SJCRH30 (cell line): Measurements from ENCODE around the gene ATF6B. TPM values are rescaled to one million over a fixed set of nuclear protein-coding genes. Genes with fewer than 3 reads are reported as not detected.
"Not testable (repeated sequence)": the region's sequence is repeated elsewhere in the genome, so short reads cannot be mapped to it uniquely, and the experiment has no call there.

ENCODE experiments used
- DNase-seq, 2 experiments: peaks; one replicate each; pipeline ENCODE4 v3.0.0-alpha.2; 2015 to 2020
- H3K27ac ChIP-seq: fragments of 250-450 bp; sonication (Bioruptor Pico); 2 replicates; pipeline ENCODE4 v1.5.1; 2020; ENCODE audit warnings: mild to moderate bottlenecking, moderate library complexity
- H3K27me3 ChIP-seq: fragments of 250-450 bp; sonication (Bioruptor Pico); 2 replicates; pipeline ENCODE4 v1.5.1; 2020; ENCODE audit warnings: mild to moderate bottlenecking, moderate library complexity
- H3K36me3 ChIP-seq: fragments of 250-450 bp; sonication (Bioruptor Pico); 2 replicates; pipeline ENCODE4 v1.5.1; 2020; ENCODE audit warnings: mild to moderate bottlenecking, moderate library complexity
- H3K4me1 ChIP-seq: fragments of 250-450 bp; sonication (Bioruptor Pico); 2 replicates; pipeline ENCODE4 v1.5.1; 2020; ENCODE audit warnings: mild to moderate bottlenecking, moderate library complexity
- H3K4me3 ChIP-seq: fragments of 250-450 bp; sonication (Bioruptor Pico); 2 replicates; pipeline ENCODE4 v1.5.1; 2020; ENCODE audit warnings: mild to moderate bottlenecking, moderate library complexity
- H3K9me3 ChIP-seq: fragments of 250-450 bp; sonication (Bioruptor Pico); replicated peaks from 2 replicates; pipeline ENCODE4 v1.5.1; 2020; ENCODE audit warnings: mild to moderate bottlenecking, moderate library complexity
- total RNA-seq: library from RNA; depleted of rRNA; stranded (reverse); fragments of >200 nt; shearing (Covaris generic); gene quantifications from 2 replicates; pipeline ENCODE4 v1.2.3, GENCODE V29; 2014

Gene ATF6B
- total RNA-seq, 1 experiment from 2014 or later: 33.0 TPM

- Histone ChIP-seq H3K9me3 (no peaks in the 10 kb centered on the region), H3K27me3 (no peaks in the 10 kb centered on the region), H3K36me3 (no peaks in the 10 kb centered on the region), H3K4me1 (peaks cover 16% of the 10 kb centered on the region), H3K4me3 (no peak overlapping the region), H3K27ac (no peak overlapping the region)
- DNase-seq: no peak
Observed at GRCh38 chr6:32111424-32112066, 16.5 kb downstream of the ATF6B start.

DNA sequence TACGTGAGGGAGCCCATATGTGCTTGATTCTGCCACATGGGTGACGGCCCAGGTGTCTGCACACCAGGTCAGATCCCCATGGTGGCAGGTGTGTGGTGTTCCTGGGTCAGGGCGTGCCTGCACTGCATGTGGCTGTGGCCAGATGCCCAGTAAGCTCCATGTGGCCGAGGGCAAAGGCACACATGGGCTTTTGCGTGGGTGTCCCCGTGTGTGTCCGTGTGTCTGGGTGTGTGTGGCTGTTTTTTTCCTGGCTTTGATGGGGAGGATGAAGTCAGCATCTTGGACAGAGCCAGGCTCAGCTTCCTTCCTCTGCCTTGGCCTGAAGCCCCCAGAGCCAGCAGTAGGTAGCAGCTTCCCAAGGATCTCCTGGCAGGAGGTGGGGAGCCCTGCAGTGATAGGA lies 17.4 kb downstream of the ATF6B start:
- Histone ChIP-seq H3K9me3 (no peaks in the 10 kb centered on the region), H3K27me3 (no peaks in the 10 kb centered on the region), H3K4me1 (peaks cover 16% of the 10 kb centered on the region), H3K4me3 (no peak overlapping the region), H3K27ac (no peak overlapping the region), H3K36me3 (no peaks in the 10 kb centered on the region)
- DNase-seq: no peak

DNA sequence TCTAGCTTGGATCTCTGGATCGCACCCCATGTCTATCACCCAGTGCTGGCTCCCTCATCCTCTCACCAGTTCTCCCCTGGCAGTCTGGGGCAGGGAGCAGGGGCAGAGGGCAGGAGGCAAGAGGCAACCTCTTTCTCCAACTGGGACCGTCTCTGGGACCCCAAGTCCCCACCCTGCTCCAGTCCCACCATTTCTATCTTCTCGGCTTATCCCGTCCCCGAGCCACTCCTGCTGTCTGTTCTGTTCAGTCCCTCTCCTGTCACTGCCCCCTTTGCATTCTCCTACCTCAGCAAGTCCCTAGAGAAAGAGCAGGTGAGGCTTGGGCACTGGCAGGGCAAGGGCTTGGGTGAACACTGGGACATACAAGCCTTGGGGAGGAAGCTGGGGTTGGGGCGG lies 18.3 kb downstream of the ATF6B start:
- Histone ChIP-seq H3K36me3 (no peaks in the 10 kb centered on the region), H3K27me3 (no peaks in the 10 kb centered on the region), H3K4me3 (no peak overlapping the region), H3K27ac (no peak overlapping the region), H3K4me1 (peaks cover 16% of the 10 kb centered on the region), H3K9me3 (no peaks in the 10 kb centered on the region)
- DNase-seq: no peak

GRCh38 chr6:32109114-32109764 lies 18.8 kb downstream of the ATF6B start, which contains the start of gene TNXB:
Gene TNXB (minus strand): TSS chr6:32109338. CDS start chr6:32098198, 11,140 bp downstream.
- H3K36me3 ChIP-seq: no peaks in the 10 kb centered on the region
- H3K27me3 ChIP-seq: no peaks in the 10 kb centered on the region
- no peaks in the 10 kb centered on the region for H3K9me3 ChIP-seq
- peaks cover 16% of the 10 kb centered on the region for H3K4me1 ChIP-seq
- no peak for DNase-seq
- no peak within 1 kb of the TSS for H3K27ac ChIP-seq
- H3K4me3 ChIP-seq: no peak within 1 kb of the TSS

DNA sequence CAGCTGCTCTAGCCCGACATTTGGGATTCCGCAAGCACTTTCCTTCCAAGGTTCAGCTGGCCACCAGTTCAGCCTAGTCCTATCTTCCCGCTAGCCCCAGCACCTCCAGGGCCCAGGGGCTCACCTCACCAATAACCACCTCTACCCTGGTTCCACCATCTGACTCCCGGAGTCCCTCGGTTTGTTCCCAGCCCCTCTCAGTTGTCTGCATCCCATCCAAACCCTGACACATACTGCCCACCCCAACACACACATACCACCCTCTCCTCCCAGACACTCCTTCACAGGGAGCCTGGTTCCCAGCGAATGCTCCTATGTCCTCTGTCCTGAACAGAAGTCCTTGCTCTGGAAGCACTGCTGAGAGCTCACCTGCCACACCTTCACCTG lies 19.3 kb downstream of the ATF6B start:
- H3K4me1 ChIP-seq: peaks cover 16% of the 10 kb centered on the region
- no peaks in the 10 kb centered on the region for H3K36me3 ChIP-seq
- no peak for DNase-seq
- H3K9me3 ChIP-seq: no peaks in the 10 kb centered on the region
- H3K4me3 ChIP-seq: no peak overlapping the region
- H3K27me3 ChIP-seq: no peaks in the 10 kb centered on the region
- no peak overlapping the region for H3K27ac ChIP-seq

DNA sequence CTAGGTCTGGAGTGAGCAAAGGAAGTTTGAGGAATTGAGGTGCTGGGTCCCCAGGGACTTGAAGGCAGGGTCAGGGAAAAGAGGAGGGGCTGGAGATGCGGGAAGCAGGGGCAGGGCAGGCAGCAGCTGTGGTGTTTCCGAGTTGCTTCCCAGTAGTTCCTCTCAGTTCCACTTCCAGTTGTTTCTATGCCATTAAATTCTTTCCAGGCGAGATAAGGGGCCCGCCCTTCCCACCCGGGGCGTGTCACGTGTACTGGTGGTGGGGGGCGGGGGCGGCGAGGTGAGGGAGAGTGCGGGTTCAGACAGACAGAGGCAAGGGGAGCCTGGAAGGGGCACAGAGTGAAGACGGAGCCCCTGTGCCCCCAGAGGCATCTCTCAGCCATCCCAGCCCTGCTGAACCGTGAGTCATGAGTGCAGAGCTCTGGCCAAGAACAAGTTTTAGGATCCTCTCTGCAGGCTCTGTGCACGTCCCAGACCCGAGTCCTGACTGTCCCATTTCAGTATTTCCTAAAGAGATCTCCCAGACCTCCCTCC lies 19.9 kb downstream of the ATF6B start:
- no peak overlapping the region for H3K27ac ChIP-seq
- H3K4me3 ChIP-seq: no peak overlapping the region
- no peaks in the 10 kb centered on the region for H3K36me3 ChIP-seq
- DNase-seq: peak; percentile 51 to 56
- no peaks in the 10 kb centered on the region for H3K27me3 ChIP-seq
- H3K9me3 ChIP-seq: no peaks in the 10 kb centered on the region
- peaks cover 11% of the 10 kb centered on the region for H3K4me1 ChIP-seq

- no peaks in the 10 kb centered on the region for H3K36me3 ChIP-seq
- no peaks in the 10 kb centered on the region for H3K27me3 ChIP-seq
- DNase-seq: no peak
- no peak overlapping the region for H3K4me3 ChIP-seq
- peaks cover 11% of the 10 kb centered on the region for H3K4me1 ChIP-seq
- H3K9me3 ChIP-seq: no peaks in the 10 kb centered on the region
- no peak overlapping the region for H3K27ac ChIP-seq
Observed at GRCh38 chr6:32107406-32107805, 20.6 kb downstream of the ATF6B start.

- Histone ChIP-seq H3K4me1 (peaks cover 11% of the 10 kb centered on the region), H3K36me3 (no peaks in the 10 kb centered on the region)
- DNase-seq: no peak
Observed at GRCh38 chr6:32105433-32105832, 22.6 kb downstream of the ATF6B start.

GRCh38 chr6:32102255-32102654 lies 25.8 kb downstream of the ATF6B start:
- H3K9me3 ChIP-seq: no peaks in the 10 kb centered on the region
- H3K36me3 ChIP-seq: no peaks in the 10 kb centered on the region
- no peak overlapping the region for H3K27ac ChIP-seq
- DNase-seq: no peak
- no peak overlapping the region for H3K4me3 ChIP-seq
- peaks cover 4% of the 10 kb centered on the region for H3K27me3 ChIP-seq
- no peaks in the 10 kb centered on the region for H3K4me1 ChIP-seq

More at GRCh38 chr6:32105433-32105832, 22.6 kb downstream of the ATF6B start:
- Histone ChIP-seq H3K27ac (no peak overlapping the region), H3K9me3 (no peaks in the 10 kb centered on the region), H3K4me3 (no peak overlapping the region), H3K27me3 (no peaks in the 10 kb centered on the region)

GRCh38 chr6:32100251-32100650 lies 27.8 kb downstream of the ATF6B start:
- H3K36me3 ChIP-seq, H3K4me3 ChIP-seq, H3K27me3 ChIP-seq, H3K9me3 ChIP-seq, H3K27ac ChIP-seq, DNase-seq, H3K4me1 ChIP-seq: not testable (repeated sequence)

- H3K4me1 ChIP-seq: no peaks in the 10 kb centered on the region
- DNase-seq: no peak
- no peak overlapping the region for H3K27ac ChIP-seq
- no peak overlapping the region for H3K4me3 ChIP-seq
- H3K9me3 ChIP-seq: no peaks in the 10 kb centered on the region
- H3K36me3 ChIP-seq: no peaks in the 10 kb centered on the region
- H3K27me3 ChIP-seq: peaks cover 4% of the 10 kb centered on the region
Observed at GRCh38 chr6:32097364-32097763, 30.7 kb downstream of the ATF6B start.

DNA sequence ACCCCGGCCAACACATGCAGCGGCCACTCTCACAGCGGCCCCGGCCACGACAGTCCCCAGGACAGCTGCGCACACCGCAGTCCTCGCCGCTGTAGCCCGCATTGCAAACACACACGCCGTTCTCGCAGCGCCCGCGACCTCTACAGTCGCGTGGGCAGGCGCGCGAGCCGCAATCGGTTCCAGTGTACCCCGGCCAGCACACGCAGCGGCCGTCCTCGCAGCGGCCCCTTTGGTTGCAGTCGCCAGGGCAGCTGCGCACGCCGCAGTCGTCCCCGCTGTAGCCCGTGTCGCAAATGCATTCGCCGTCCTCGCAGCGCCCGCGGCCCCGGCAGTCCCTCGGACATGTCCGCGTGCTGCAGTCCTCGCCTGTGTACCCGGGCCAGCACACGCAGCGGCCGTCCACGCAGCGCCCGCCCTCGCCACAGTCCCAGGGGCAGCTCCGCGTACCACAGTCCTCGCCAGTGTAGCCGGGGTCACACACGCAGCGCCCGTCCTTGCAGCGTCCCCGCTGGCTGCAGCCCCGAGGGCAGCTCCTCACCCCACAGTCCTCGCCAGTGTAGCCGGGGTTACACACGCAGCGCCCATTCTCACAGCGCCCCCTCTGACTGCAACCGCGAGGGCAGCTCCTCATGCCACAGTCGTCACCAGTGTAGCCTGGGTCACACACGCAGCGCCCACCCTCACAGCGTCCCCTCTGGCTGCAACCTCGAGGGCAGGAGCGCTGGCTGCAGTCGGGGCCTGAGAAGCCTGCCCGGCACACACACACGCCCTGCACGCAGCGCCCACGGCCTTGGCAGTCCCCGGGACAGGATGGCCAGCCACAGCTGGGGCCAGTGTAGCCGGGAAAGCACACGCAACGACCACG lies 31.4 kb downstream of the ATF6B start:
- Histone ChIP-seq H3K9me3 (no peaks in the 10 kb centered on the region), H3K27ac (no peak overlapping the region), H3K36me3 (no peaks in the 10 kb centered on the region), H3K4me3 (no peak overlapping the region), H3K4me1 (no peaks in the 10 kb centered on the region), H3K27me3 (peaks cover 4% of the 10 kb centered on the region)
- no peak for DNase-seq

DNA sequence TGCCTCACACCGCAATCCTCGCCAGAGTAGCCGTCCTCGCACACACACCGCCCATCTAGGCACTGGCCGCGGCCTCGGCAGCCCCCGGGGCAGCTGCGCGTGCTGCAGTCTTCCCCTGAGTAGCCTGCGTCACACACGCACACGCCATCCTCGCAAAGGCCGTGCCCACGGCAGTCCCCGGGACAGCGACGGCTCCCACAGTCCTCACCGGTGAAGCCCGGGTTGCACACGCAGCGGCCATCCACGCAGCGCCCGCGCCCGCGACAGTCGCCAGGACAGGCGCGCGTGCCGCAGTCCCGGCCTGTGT lies 32.0 kb downstream of the ATF6B start:
- Histone ChIP-seq H3K27ac (no peak overlapping the region), H3K9me3 (no peaks in the 10 kb centered on the region), H3K36me3 (no peaks in the 10 kb centered on the region), H3K4me3 (no peak overlapping the region), H3K4me1 (no peaks in the 10 kb centered on the region), H3K27me3 (peaks cover 4% of the 10 kb centered on the region)
- no peak for DNase-seq

DNA sequence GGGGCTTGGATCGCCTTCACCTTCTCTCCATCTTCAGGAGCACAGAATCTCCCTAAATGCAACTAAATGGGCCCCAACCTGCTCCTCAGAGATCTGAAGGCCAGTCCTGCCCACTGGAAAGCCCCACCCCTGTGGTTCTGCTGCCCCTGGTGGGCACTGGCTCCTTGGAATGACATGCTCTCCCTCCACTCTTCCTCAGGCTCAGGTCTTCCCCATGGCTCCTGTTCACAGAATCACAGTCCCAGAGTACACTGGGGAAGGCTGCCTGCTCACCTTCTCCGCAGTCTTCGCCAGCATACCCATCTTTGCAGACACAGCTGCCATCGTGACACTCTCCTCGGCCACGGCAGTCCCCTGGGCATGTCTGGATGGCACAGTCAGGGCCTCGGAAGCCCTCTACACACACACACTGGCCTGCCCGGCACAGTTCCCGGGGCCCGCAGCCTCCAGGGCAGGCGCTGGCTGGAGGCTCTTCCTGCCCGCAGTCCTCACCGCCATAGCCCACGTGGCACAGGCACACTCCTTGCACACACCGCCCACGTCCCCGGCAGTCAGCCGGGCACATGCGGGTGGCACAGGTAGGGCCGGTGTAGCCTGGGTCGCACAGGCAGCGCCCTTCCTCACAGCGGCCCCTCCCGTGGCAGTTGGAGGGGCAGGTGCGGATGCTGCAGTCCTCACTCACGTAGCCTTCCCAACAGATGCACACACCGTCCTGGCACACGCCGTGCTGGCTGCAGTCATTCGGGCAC lies 32.5 kb downstream of the ATF6B start:
- Histone ChIP-seq H3K27ac (no peak overlapping the region), H3K4me3 (no peak overlapping the region), H3K27me3 (peaks cover 4% of the 10 kb centered on the region), H3K36me3 (no peaks in the 10 kb centered on the region), H3K9me3 (no peaks in the 10 kb centered on the region), H3K4me1 (no peaks in the 10 kb centered on the region)
- DNase-seq: no peak
